ENCODE data around the gene GAL3ST2. TPM values are rescaled to one million over a fixed set of nuclear protein-coding genes. Genes with fewer than 3 reads are reported as not detected.

GAL3ST2 gene
- total and polyA plus RNA-seq, 4 donors: 0.03 to 0.33 (median 0.23) TPM; not detected in 1

- Histone ChIP-seq H3K4me1 (ENCODE audit: control insufficient read depth in 4 of 4, insufficient read depth in 4 of 4, low read length in 3 of 4) (peaks cover 2 to 34% (median 25%) of the 10 kb centered on the region in 4 donors), H3K9me3 (ENCODE audit: control insufficient read depth in 4 of 4, low read length in 3 of 4) (no peaks in the 10 kb centered on the region), H3K9ac (ENCODE audit: low read depth in 1 of 2, low read length in 2 of 2) (no peak overlapping the region), H3K27me3 (ENCODE audit: control insufficient read depth in 4 of 4, insufficient read depth in 4 of 4, low read length in 3 of 4) (no peaks in the 10 kb centered on the region), H3K36me3 (ENCODE audit: control insufficient read depth in 4 of 4, insufficient read depth in 3 of 4, low read depth in 1 of 4, low read length in 3 of 4) (no peaks in the 10 kb centered on the region), H3K27ac (ENCODE audit: low read depth in 1 of 2, low read length in 2 of 2) (no peak overlapping the region), H3K4me3 (ENCODE audit: low read depth in 1 of 3, low read length in 3 of 3) (no peak overlapping the region)
- 87% methylated on average over 22 of the region's 22 CpGs for WGBS
- peak; percentile 20 for DNase-seq (ENCODE audit: low spot score)
- TF ChIP-seq NR2F2 (IDR thresholded peaks at IDR 0.05) (no peak), CTCF (IDR thresholded peaks at IDR 0.05; ENCODE audit: low read depth, low read length, missing input control) (no peak), MAX (IDR thresholded peaks at IDR 0.05) (no peak), EGR1 (IDR thresholded peaks at IDR 0.05; ENCODE audit: low read depth in 2 of 2) (no peak), RAD21 (IDR thresholded peaks at IDR 0.05) (no peak), REST (IDR thresholded peaks at IDR 0.05) (no peak), GABPA (IDR thresholded peaks at IDR 0.05 in 1 of 2, conservative IDR thresholded peaks at IDR 0.05 in 1 of 2) (no peak), ZBTB33 (IDR thresholded peaks at IDR 0.05) (no peak), TAF1 (conservative IDR thresholded peaks at IDR 0.05) (no peak)
Observed at GRCh38 chr2:241777170-241777685, 606 bp downstream of the GAL3ST2 start.

- Histone ChIP-seq H3K27me3 (ENCODE audit: control insufficient read depth in 4 of 4, insufficient read depth in 4 of 4, low read length in 3 of 4) (no peaks in the 10 kb centered on the region), H3K27ac (ENCODE audit: low read depth in 1 of 2, low read length in 2 of 2) (no peak overlapping the region), H3K9ac (ENCODE audit: low read depth in 1 of 2, low read length in 2 of 2) (no peak overlapping the region), H3K9me3 (ENCODE audit: control insufficient read depth in 4 of 4, low read length in 3 of 4) (no peaks in the 10 kb centered on the region), H3K4me3 (ENCODE audit: low read depth in 1 of 3, low read length in 3 of 3) (no peak overlapping the region), H3K36me3 (ENCODE audit: control insufficient read depth in 4 of 4, insufficient read depth in 3 of 4, low read depth in 1 of 4, low read length in 3 of 4) (no peaks in the 10 kb centered on the region), H3K4me1 (ENCODE audit: control insufficient read depth in 4 of 4, insufficient read depth in 4 of 4, low read length in 3 of 4) (peaks cover 2 to 34% (median 27%) of the 10 kb centered on the region in 4 donors)
- DNase-seq (ENCODE audit: low spot score): peak; percentile 28
- TF ChIP-seq HNF4A (conservative IDR thresholded peaks at IDR 0.05) (no peak), SP1 (IDR thresholded peaks at IDR 0.05) (no peak), ZBTB33 (IDR thresholded peaks at IDR 0.05) (no peak), TAF1 (conservative IDR thresholded peaks at IDR 0.05) (no peak), EGR1 (IDR thresholded peaks at IDR 0.05; ENCODE audit: low read depth in 2 of 2) (no peak), MAX (IDR thresholded peaks at IDR 0.05) (no peak), REST (IDR thresholded peaks at IDR 0.05) (no peak), FOXA1 (IDR thresholded peaks at IDR 0.05) (no peak), JUND (IDR thresholded peaks at IDR 0.05) (no peak), RXRA (IDR thresholded peaks at IDR 0.05) (no peak)
- 81% methylated on average over 21 of the region's 21 CpGs for WGBS
Observed at GRCh38 chr2:241777686-241778627, 1.3 kb downstream of the GAL3ST2 start.
